CD8-positive, alpha-beta memory T cell (primary cell): ENCODE results near the gene MOSMO. TPM values are rescaled to one million over a fixed set of nuclear protein-coding genes. Genes with fewer than 3 reads are reported as not detected.
"Not testable (repeated sequence)": the region's sequence is repeated elsewhere in the genome, so short reads cannot be mapped to it uniquely, and the experiment has no call there.

Source experiments
- CTCF ChIA-PET: fragments of 350-600 bp; sonication (Branson Sonifier 250); formaldehyde crosslinking; loops from one replicate; lab custom pipeline; 2021; ENCODE audit warnings: antibody characterized with exemption; lab: Charles Lee
- POLR2A ChIA-PET: fragments of 350-600 bp; sonication (Branson Sonifier 250); formaldehyde crosslinking; loops from one replicate; lab custom pipeline; 2021; ENCODE audit warnings: antibody characterized with exemption; lab: Charles Lee
- DNase-seq, 5 donors: peaks; one replicate each; pipeline versions ENCODE4 v3.0.0 to v3.0.0-alpha.2; 2020 to 2022; ENCODE audit warnings: mixed read lengths in 1 of 5
- H3K27ac ChIP-seq: one replicate; pipeline ENCODE4 v1.7.0; 2013; ENCODE audit warnings: low read depth, mild to moderate bottlenecking, low read length, moderate library complexity
- H3K27me3 ChIP-seq: 2 replicates; pipeline ENCODE4 v1.7.0; 2013; ENCODE audit warnings: low read length, mild to moderate bottlenecking; ENCODE audit not compliant: insufficient read depth, poor library complexity, severe bottlenecking
- H3K36me3 ChIP-seq: 2 replicates; pipeline ENCODE4 v1.7.0; 2013; ENCODE audit warnings: mild to moderate bottlenecking, low read length, moderate library complexity; ENCODE audit not compliant: insufficient read depth
- H3K4me1 ChIP-seq: 2 replicates; pipeline ENCODE4 v1.7.0; 2013; ENCODE audit warnings: mild to moderate bottlenecking, low read length, moderate library complexity; ENCODE audit not compliant: insufficient read depth
- H3K4me3 ChIP-seq: 2 replicates; pipeline ENCODE4 v1.7.0; 2013; ENCODE audit warnings: mild to moderate bottlenecking, low read length
- H3K9me3 ChIP-seq: 2 replicates; pipeline ENCODE4 v1.7.0; 2013; ENCODE audit warnings: mild to moderate bottlenecking, low read length
- H3K27ac Mint-ChIP-seq, 8 donors: one replicate each; pipeline ENCODE4 v1.8.0; 2020 to 2021; ENCODE audit warnings: mixed read lengths in 8 of 8, mild to moderate bottlenecking in 6 of 8, inconsistent platforms in 3 of 8, moderate library complexity in 3 of 8
- H3K27me3 Mint-ChIP-seq, 2 donors: one replicate each; pipeline ENCODE4 v1.8.0; 2020 to 2021; ENCODE audit warnings: mixed read lengths in 2 of 2, mild to moderate bottlenecking in 1 of 2, moderate library complexity in 1 of 2
- H3K36me3 Mint-ChIP-seq, 3 donors: one replicate each; pipeline ENCODE4 v1.8.0; 2020 to 2021; ENCODE audit warnings: mixed read lengths in 3 of 3, inconsistent platforms in 1 of 3, mild to moderate bottlenecking in 1 of 3
- H3K4me1 Mint-ChIP-seq, 3 donors: one replicate each; pipeline ENCODE4 v1.8.0; 2020 to 2021; ENCODE audit warnings: mixed read lengths in 3 of 3, inconsistent platforms in 1 of 3, mild to moderate bottlenecking in 1 of 3
- H3K4me3 Mint-ChIP-seq, 7 donors: one replicate each; pipeline ENCODE4 v1.8.0; 2020 to 2021; ENCODE audit warnings: mixed read lengths in 7 of 7, mild to moderate bottlenecking in 6 of 7, moderate library complexity in 4 of 7, inconsistent platforms in 2 of 7
- H3K9me3 Mint-ChIP-seq, 5 donors: one replicate each; pipeline ENCODE4 v1.8.0; 2020 to 2022; ENCODE audit warnings: mixed read lengths in 5 of 5, mild to moderate bottlenecking in 3 of 5, moderate library complexity in 2 of 5, inconsistent platforms in 1 of 5
- polyA plus RNA-seq: library from polyadenylated mRNA; unstranded; fragments of 300-500 nt; fragmentation: Illumina TruSeq; gene quantifications from one replicate; pipeline ENCODE4 v1.2.3, GENCODE V29; 2021
- total RNA-seq, 2 experiments: library from RNA; stranded (reverse); gene quantifications; one replicate each; pipeline ENCODE4 v1.2.3, GENCODE V29; 2021

The MOSMO gene
- total and polyA plus RNA-seq, 3 experiments from 2014 or later, result 6.1 to 11.4 (median 9.2) TPM

- Mint-ChIP-seq H3K4me1 (no peaks in the 10 kb centered on the region), H3K4me3 (no peak overlapping the region), H3K27me3 (peaks cover 0 to 2% of the 10 kb centered on the region in 2 donors), H3K9me3 (no peaks in the 10 kb centered on the region), H3K36me3 (no peaks in the 10 kb centered on the region), H3K27ac (no peak overlapping the region)
- H3K27ac ChIP-seq, result no peak overlapping the region
- no peaks in the 10 kb centered on the region for H3K27me3 ChIP-seq
- no peak overlapping the region for H3K4me3 ChIP-seq
- H3K36me3 ChIP-seq, result no peaks in the 10 kb centered on the region
- no peaks in the 10 kb centered on the region for H3K9me3 ChIP-seq
- ChIA-PET CTCF (interaction anchor here (1.0 kb wide), 2 partner anchors 14 to 43 kb away, joined by 3 read pairs; no protein-coding TSS in a partner anchor), POLR2A (no interaction called here)
- no peaks in the 10 kb centered on the region for H3K4me1 ChIP-seq
- no peak for DNase-seq
Measured at GRCh38 chr16:22120440-22120839, 112.5 kb downstream of the MOSMO start.

- H3K27me3 ChIP-seq, result no peaks in the 10 kb centered on the region
- H3K4me3 ChIP-seq, result no peak overlapping the region
- no peak for DNase-seq
- Mint-ChIP-seq H3K27me3 (peaks cover 0 to 5% of the 10 kb centered on the region in 2 donors), H3K4me1 (no peaks in the 10 kb centered on the region), H3K36me3 (no peaks in the 10 kb centered on the region), H3K27ac (peak overlapping the region in 1 of 8 donors; percentile 34), H3K4me3 (no peak overlapping the region), H3K9me3 (no peaks in the 10 kb centered on the region)
- H3K36me3 ChIP-seq, result no peaks in the 10 kb centered on the region
- no peaks in the 10 kb centered on the region for H3K9me3 ChIP-seq
- CTCF ChIA-PET, result no interaction called here
- H3K27ac ChIP-seq, result no peak overlapping the region
- POLR2A ChIA-PET, result no interaction called here
- H3K4me1 ChIP-seq, result no peaks in the 10 kb centered on the region
Measured at GRCh38 chr16:22122239-22122638, 114.3 kb downstream of the MOSMO start.

DNA sequence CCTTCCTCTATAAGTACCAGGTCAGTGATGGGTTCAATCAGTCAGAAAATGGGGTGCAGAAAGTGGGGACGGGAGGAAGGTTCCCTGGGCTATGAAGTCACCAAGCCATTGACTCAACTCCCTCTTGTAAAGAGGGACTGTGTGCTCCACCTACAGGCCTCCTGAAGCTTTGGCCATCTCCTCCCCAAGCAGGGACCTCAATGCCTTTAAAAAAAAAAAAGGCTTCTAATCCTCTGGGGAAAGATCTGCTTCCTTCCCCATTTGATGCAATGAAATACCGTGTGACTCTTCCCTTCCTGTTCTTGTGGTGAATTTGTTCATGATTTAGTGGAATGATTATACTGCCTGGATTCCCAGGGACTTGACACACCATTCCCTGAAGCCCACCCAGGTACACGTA, 115.2 kb downstream of the MOSMO start:
- POLR2A ChIA-PET, result no interaction called here
- no peak overlapping the region for H3K27ac Mint-ChIP-seq
- peaks cover 5% of the 10 kb centered on the region in 2 donors for H3K27me3 Mint-ChIP-seq

DNA sequence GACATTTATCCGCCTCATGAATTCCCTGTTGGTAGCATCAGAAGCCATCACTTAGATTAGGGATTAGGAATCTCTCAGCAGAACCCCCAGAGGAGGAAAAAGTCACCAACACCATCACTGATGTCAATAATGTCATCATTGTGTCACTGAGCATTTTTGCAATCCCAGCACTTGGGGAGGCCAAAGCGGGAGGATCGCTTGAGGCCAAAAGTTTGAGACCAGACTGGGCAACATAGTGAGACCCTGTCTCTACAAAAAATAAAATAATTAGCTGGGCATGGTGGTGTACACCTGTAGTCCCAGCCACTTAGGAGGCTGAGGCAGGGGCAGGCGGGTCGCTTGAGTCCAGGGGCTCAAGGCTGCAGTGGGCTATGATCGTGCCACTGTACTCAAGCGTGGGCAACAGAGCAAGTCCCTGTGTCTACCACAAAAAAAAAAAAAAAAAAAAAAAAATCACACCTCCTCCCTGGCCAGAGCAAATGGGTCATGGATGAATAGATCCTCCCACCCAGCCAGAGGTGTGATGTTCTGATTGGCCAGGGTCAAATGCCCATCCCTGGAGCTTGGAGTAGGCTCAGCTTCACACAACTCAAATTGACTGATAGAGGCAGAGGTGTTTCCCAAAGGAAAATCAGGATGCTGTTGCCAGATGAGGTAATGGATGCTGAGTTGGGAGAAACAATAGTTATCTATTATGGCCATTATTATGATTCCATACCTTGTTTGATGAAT, 116.0 kb downstream of the MOSMO start:
- H3K36me3 ChIP-seq, result no peaks in the 10 kb centered on the region
- H3K27me3 Mint-ChIP-seq, result peaks cover 5 to 11% of the 10 kb centered on the region in 2 donors

More for the DNA sequence above, 115.2 kb downstream of the MOSMO start:
- H3K4me1 Mint-ChIP-seq, result no peaks in the 10 kb centered on the region
- no peaks in the 10 kb centered on the region for H3K36me3 ChIP-seq
- CTCF ChIA-PET, result no interaction called here
- no peaks in the 10 kb centered on the region for H3K9me3 ChIP-seq
- no peak overlapping the region for H3K4me3 ChIP-seq
- peaks cover 0 to 3% (median 0%) of the 10 kb centered on the region in 5 donors for H3K9me3 Mint-ChIP-seq
- no peak overlapping the region for H3K27ac ChIP-seq
- no peak overlapping the region for H3K4me3 Mint-ChIP-seq
- H3K27me3 ChIP-seq, result no peaks in the 10 kb centered on the region
- H3K36me3 Mint-ChIP-seq, result peaks cover 0 to 5% (median 0%) of the 10 kb centered on the region in 3 donors
- no peaks in the 10 kb centered on the region for H3K4me1 ChIP-seq
- DNase-seq, result no peak

GRCh38 chr16:22124583-22125284, 116.8 kb downstream of the MOSMO start:
- CTCF ChIA-PET, result no interaction called here

More for the DNA sequence above, 116.0 kb downstream of the MOSMO start:
- no peak for DNase-seq
- Mint-ChIP-seq H3K27ac (no peak overlapping the region), H3K4me1 (no peaks in the 10 kb centered on the region), H3K4me3 (no peak overlapping the region), H3K36me3 (peaks cover 0 to 11% (median 0%) of the 10 kb centered on the region in 3 donors), H3K9me3 (peaks cover 0 to 3% (median 0%) of the 10 kb centered on the region in 5 donors)
- H3K27me3 ChIP-seq, result no peaks in the 10 kb centered on the region
- CTCF ChIA-PET, result no interaction called here
- H3K4me3 ChIP-seq, result no peak overlapping the region
- H3K27ac ChIP-seq, result no peak overlapping the region
- no peaks in the 10 kb centered on the region for H3K4me1 ChIP-seq
- H3K9me3 ChIP-seq, result no peaks in the 10 kb centered on the region
- POLR2A ChIA-PET, result no interaction called here

DNA sequence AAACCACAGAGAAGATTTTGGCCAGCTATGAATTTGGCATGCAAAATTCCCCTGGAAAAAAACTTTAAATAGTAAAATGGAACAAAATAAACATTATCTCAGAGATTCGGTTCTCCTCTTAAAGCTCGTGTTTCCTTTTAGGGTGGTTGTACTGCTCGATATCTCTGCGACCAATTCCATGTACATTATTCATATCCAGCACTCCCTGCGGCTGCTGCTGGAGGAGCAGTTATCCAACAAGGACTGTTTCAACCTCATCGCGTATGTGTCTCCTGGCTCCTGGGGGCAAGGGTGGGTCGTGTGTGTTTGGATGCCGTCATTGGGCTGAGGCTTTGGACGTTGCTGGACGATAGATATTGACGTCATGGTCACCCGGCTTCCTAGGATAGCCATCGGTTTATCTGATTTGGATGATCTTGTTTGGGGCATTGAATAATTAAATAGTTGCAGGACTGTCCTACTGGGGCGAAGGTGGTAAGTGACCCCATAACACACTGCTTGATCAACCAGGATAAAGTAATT, 118.2 kb downstream of the MOSMO start:
- H3K4me1 ChIP-seq, result no peaks in the 10 kb centered on the region
- Mint-ChIP-seq H3K4me3 (no peak overlapping the region), H3K9me3 (peaks cover 0 to 3% (median 0%) of the 10 kb centered on the region in 5 donors), H3K27me3 (peaks cover 6 to 11% of the 10 kb centered on the region in 2 donors), H3K36me3 (peaks cover 0 to 11% (median 0%) of the 10 kb centered on the region in 3 donors), H3K27ac (no peak overlapping the region), H3K4me1 (no peaks in the 10 kb centered on the region)
- no peak for DNase-seq
- ChIA-PET POLR2A (no interaction called here), CTCF (no interaction called here)
- no peak overlapping the region for H3K4me3 ChIP-seq
- H3K27ac ChIP-seq, result no peak overlapping the region
- H3K27me3 ChIP-seq, result no peaks in the 10 kb centered on the region
- no peaks in the 10 kb centered on the region for H3K9me3 ChIP-seq
- H3K36me3 ChIP-seq, result no peaks in the 10 kb centered on the region

More at GRCh38 chr16:22124583-22125284, 116.8 kb downstream of the MOSMO start:
- Histone ChIP-seq H3K4me1 (no peaks in the 10 kb centered on the region), H3K27ac (no peak overlapping the region), H3K9me3 (no peaks in the 10 kb centered on the region), H3K36me3 (no peaks in the 10 kb centered on the region), H3K4me3 (no peak overlapping the region), H3K27me3 (no peaks in the 10 kb centered on the region)
- no peak for DNase-seq
- peaks cover 0 to 3% (median 0%) of the 10 kb centered on the region in 5 donors for H3K9me3 Mint-ChIP-seq
- POLR2A ChIA-PET, result no interaction called here
- H3K27me3 Mint-ChIP-seq, result peaks cover 6 to 11% of the 10 kb centered on the region in 2 donors
- H3K36me3 Mint-ChIP-seq, result peaks cover 0 to 11% (median 0%) of the 10 kb centered on the region in 3 donors
- no peak overlapping the region for H3K27ac Mint-ChIP-seq
- no peak overlapping the region for H3K4me3 Mint-ChIP-seq
- H3K4me1 Mint-ChIP-seq, result no peaks in the 10 kb centered on the region

DNA sequence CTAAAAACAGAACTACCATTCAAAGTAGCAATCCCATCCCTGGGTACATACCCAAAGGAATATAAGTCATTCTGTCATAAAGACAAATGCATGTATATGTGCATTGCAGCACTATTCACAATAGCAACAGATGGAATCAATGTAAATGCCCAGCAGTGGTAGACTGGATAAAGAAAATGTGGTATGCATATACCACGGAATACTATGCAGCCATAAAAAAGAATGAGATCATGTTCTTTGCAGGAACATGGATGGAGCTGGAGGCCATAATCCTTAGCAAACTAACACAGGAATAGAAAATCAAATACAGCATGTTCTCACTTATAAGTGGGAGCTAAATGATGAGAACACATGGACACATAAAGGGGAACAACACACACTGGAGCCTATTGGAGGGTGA, 120.6 kb downstream of the MOSMO start:
- CTCF ChIA-PET, H3K27ac ChIP-seq, H3K9me3 Mint-ChIP-seq, POLR2A ChIA-PET, H3K27ac Mint-ChIP-seq, H3K9me3 ChIP-seq, H3K4me3 ChIP-seq, H3K4me1 Mint-ChIP-seq, H3K36me3 ChIP-seq, H3K4me3 Mint-ChIP-seq, H3K27me3 ChIP-seq, H3K4me1 ChIP-seq, DNase-seq: not testable (repeated sequence)
- peaks cover 0 to 11% (median 0%) of the 10 kb centered on the region in 3 donors for H3K36me3 Mint-ChIP-seq
- peaks cover 5 to 11% of the 10 kb centered on the region in 2 donors for H3K27me3 Mint-ChIP-seq

DNA sequence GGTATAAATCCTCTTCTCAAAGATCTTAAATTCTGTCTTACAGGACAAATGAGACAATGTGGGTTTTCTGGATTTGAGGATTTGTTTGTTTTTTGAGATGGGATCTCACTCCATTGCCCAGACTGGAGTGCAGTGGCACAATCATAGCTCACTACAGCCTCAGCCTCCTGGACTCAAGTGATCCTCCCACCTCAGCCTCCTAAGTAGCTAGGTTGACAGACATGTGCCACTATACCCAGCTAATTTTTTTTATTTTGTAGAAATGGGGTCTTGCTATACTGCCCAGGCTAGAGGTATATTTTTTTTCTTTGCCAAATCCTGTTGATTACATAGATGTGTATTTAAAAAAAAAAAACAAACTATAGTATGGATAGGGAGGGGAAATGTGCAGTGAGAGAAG, 122.6 kb downstream of the MOSMO start:
- ChIA-PET CTCF (no interaction called here), POLR2A (no interaction called here)
- no peaks in the 10 kb centered on the region for H3K27me3 ChIP-seq
- DNase-seq, result no peak
- peaks cover 0 to 3% (median 0%) of the 10 kb centered on the region in 5 donors for H3K9me3 Mint-ChIP-seq
- H3K4me3 Mint-ChIP-seq, result no peak overlapping the region
- H3K9me3 ChIP-seq, result no peaks in the 10 kb centered on the region
- no peaks in the 10 kb centered on the region for H3K4me1 ChIP-seq
- H3K4me3 ChIP-seq, result no peak overlapping the region
- peaks cover 0 to 11% (median 0%) of the 10 kb centered on the region in 3 donors for H3K36me3 Mint-ChIP-seq
- no peaks in the 10 kb centered on the region for H3K36me3 ChIP-seq
- H3K27ac Mint-ChIP-seq, result no peak overlapping the region
- no peak overlapping the region for H3K27ac ChIP-seq
- no peaks in the 10 kb centered on the region for H3K4me1 Mint-ChIP-seq
- peaks cover 4 to 11% of the 10 kb centered on the region in 2 donors for H3K27me3 Mint-ChIP-seq
